ENCODE data around the gene GEMIN5. TPM values are rescaled to one million over a fixed set of nuclear protein-coding genes. Genes with fewer than 3 reads are reported as not detected.

Gene GEMIN5
- total and polyA plus RNA-seq, 2 of the 13 experiments (the other 11 are each of a cell fraction or from before 2014, with no cell fraction given) = 6.6 to 28.6 TPM

GRCh38 chr5:154842689-154843530 is 95.1 kb downstream of the GEMIN5 start (continued):
- no peak for TF ChIP-seq PCBP1 (IDR thresholded peaks at IDR 0.05; ENCODE audit: borderline replicate concordance, low read depth, low read length)
- TF ChIP-seq ZNF207 (IDR thresholded peaks at IDR 0.05; ENCODE audit: borderline replicate concordance) = no peak
- peak; percentile 100 for TF ChIP-seq TBX2 (CRISPR knock-in tag; IDR thresholded peaks at IDR 0.05; ENCODE audit: borderline replicate concordance)
- peak; percentile 84; the same call in 1 of the 2 replicates for TF ChIP-seq GFI1 (CRISPR knock-in tag; IDR thresholded peaks at IDR 0.05; ENCODE audit: borderline replicate concordance)
- TF ChIP-seq POGK (CRISPR knock-in tag; conservative IDR thresholded peaks at IDR 0.05) = no peak
- TF ChIP-seq ZNF772 (CRISPR knock-in tag; IDR thresholded peaks at IDR 0.05) = peak; percentile 52; the same call in 1 of the 2 replicates
- no peak for TF ChIP-seq ZSCAN22 (CRISPR knock-in tag; IDR thresholded peaks at IDR 0.05)
- no peak for TF ChIP-seq ZNF20 (CRISPR knock-in tag; IDR thresholded peaks at IDR 0.05)
- no peak for TF ChIP-seq ZSCAN5A (CRISPR knock-in tag; IDR thresholded peaks at IDR 0.05; ENCODE audit: borderline replicate concordance)
- peak; percentile 63 for TF ChIP-seq FOSL2 (CRISPR knock-in tag; IDR thresholded peaks at IDR 0.05)
- peak; percentile 77; the same call in 1 of the 2 replicates for TF ChIP-seq ZBTB7B (CRISPR knock-in tag; IDR thresholded peaks at IDR 0.05)
- TF ChIP-seq ZNF354B (CRISPR knock-in tag; IDR thresholded peaks at IDR 0.05) = no peak
- TF ChIP-seq PHB2 (IDR thresholded peaks at IDR 0.05; ENCODE audit: partially characterized antibody) = no peak
- 0 out of 2 replicates have a peak, but pooled peaks have one; percentile 27 for TF ChIP-seq ZNF639 (CRISPR knock-in tag; conservative IDR thresholded peaks at IDR 0.05)
- TF ChIP-seq USF2 (IDR thresholded peaks at IDR 0.05; ENCODE audit: low read depth, low read length) = no peak
- no peak for TF ChIP-seq USF2 (CRISPR knock-in tag; IDR thresholded peaks at IDR 0.05; ENCODE audit: borderline replicate concordance)
- TF ChIP-seq ZNF264 (CRISPR knock-in tag; IDR thresholded peaks at IDR 0.05) = peak; percentile 49; the same call in 1 of the 2 replicates
- TF ChIP-seq CREB3 (CRISPR knock-in tag; IDR thresholded peaks at IDR 0.05) = no peak
- no peak for TF ChIP-seq CBX1 (IDR thresholded peaks at IDR 0.05; ENCODE audit: low read depth)
- TF ChIP-seq ZMAT3 (CRISPR knock-in tag; conservative IDR thresholded peaks at IDR 0.05) = 0 out of 2 replicates have a peak, but pooled peaks have one; percentile 62
- peak; percentile 81 for TF ChIP-seq RCOR2 (CRISPR knock-in tag; IDR thresholded peaks at IDR 0.05)
- no peak for TF ChIP-seq ZNF781 (CRISPR knock-in tag; IDR thresholded peaks at IDR 0.05; ENCODE audit: borderline replicate concordance, not compliant biosample characterization)

Data from HepG2 (cell line).